Loucy (cell line): ENCODE measurements around the gene IL22RA2.

Source experiments
- CTCF ChIP-seq: fragments of 200-600 bp; sonication (generic); conservative IDR thresholded peaks from 2 replicates; pipeline ENCODE4 v1.5.1; 2014; ENCODE audit warnings: mild to moderate bottlenecking, antibody characterized with exemption, low read length
- EZH2phosphoT487 ChIP-seq: fragments of 200-600 bp; IDR thresholded peaks from 2 replicates; pipeline ENCODE4 v1.6.1; 2018; ENCODE audit warnings: antibody characterized with exemption, mild to moderate bottlenecking, moderate library complexity, borderline replicate concordance

- TF ChIP-seq CTCF (no peak), EZH2phosphoT487 (no peak)
Measured at GRCh38 chr6:137173501-137173900, at the start of gene IL22RA2.
